Astrocyte of the cerebellum (primary cell): ENCODE data around the gene SYNE3.

ENCODE experiments used
- DNase-seq: peaks from one replicate; pipeline ENCODE4 v3.0.0-alpha.2; 2011; ENCODE audit warnings: low read depth
- H3K4me3 ChIP-seq: 2 replicates; pipeline ENCODE4 v1.5.1; 2011; ENCODE audit warnings: mild to moderate bottlenecking, low read depth, low read length, moderate library complexity
- in situ Hi-C: cut with HindIII; loops from 2 replicates; pipeline ENCODE4 v1.10.0; 2017; ENCODE audit warnings: low sequenced_read_pairs
- TF ChIP-seq, protein P1 (sequence below): IDR thresholded peaks from 2 replicates; pipeline ENCODE4 v1.5.1; 2012; ENCODE audit warnings: low read length, low read depth, moderate library complexity, mild to moderate bottlenecking; ENCODE audit errors: missing control alignments

Gene SYNE3

DNA sequence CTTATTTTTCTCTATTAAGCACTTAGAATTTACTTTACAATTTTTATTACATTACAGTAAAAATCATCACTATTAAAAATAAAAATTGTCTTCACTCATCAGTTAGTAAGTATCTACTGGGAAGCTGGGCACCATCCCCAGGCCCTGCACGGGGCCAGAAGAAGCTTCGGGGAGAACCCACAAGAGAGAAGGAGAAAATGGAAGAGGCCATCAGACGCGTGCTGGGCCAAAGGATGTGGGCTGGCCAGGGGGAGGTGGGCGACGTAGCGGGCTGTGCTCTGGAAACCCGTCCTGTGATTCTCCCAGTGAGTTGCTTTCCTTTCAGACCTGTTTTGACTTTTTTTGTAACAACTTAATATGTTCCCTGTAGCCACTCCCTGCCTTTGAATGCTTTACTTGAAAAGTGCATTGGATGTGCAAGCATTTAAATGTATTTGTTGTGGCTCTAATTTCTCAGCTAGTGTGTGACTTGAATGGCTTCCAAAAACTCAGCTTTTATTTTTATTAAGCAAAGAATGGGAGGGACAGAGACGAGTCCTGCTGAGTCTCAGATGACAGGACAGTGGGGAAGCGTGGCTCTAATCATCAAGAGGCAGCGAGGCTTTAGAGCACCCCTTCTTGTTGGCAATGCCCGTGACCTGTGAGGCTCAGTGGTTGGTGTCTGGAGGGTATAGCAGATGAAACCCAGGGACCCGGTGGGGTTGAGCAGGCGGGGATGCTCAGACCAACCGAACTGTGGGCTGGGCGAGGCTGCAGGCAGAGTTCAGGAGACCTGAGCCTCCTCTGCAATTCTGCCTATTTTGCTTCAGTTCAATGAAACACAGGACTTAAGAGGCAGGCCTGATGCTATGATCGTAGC is 38.8 kb downstream of the SYNE3 start:
- no peak for DNase-seq
- in situ Hi-C loops, result no loop called here
- TF ChIP-seq, protein P1, sequence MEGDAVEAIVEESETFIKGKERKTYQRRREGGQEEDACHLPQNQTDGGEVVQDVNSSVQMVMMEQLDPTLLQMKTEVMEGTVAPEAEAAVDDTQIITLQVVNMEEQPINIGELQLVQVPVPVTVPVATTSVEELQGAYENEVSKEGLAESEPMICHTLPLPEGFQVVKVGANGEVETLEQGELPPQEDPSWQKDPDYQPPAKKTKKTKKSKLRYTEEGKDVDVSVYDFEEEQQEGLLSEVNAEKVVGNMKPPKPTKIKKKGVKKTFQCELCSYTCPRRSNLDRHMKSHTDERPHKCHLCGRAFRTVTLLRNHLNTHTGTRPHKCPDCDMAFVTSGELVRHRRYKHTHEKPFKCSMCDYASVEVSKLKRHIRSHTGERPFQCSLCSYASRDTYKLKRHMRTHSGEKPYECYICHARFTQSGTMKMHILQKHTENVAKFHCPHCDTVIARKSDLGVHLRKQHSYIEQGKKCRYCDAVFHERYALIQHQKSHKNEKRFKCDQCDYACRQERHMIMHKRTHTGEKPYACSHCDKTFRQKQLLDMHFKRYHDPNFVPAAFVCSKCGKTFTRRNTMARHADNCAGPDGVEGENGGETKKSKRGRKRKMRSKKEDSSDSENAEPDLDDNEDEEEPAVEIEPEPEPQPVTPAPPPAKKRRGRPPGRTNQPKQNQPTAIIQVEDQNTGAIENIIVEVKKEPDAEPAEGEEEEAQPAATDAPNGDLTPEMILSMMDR, result no peak
- H3K4me3 ChIP-seq, result no peak overlapping the region

DNA sequence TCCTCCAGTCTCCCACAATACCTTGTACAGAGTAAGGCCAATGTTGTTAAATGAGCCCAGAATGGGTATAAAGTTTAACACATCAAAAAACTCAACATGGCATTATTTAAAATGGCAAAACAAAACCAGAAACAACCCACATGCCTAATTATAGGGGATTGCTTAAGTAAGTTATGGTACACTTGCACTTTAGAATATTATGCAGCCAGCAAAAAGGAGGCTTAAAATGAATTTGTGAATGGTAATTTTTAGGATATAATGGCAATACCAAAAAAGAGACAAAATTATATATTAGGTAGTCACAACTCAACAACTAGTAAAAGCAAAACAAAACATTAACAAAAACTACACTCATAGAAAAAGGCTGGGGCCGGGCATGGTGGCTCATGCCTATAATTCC is 39.7 kb downstream of the SYNE3 start:
- in situ Hi-C loops, result no loop called here
- TF ChIP-seq, protein P1, result no peak
- DNase-seq, result no peak
- no peak overlapping the region for H3K4me3 ChIP-seq

DNA sequence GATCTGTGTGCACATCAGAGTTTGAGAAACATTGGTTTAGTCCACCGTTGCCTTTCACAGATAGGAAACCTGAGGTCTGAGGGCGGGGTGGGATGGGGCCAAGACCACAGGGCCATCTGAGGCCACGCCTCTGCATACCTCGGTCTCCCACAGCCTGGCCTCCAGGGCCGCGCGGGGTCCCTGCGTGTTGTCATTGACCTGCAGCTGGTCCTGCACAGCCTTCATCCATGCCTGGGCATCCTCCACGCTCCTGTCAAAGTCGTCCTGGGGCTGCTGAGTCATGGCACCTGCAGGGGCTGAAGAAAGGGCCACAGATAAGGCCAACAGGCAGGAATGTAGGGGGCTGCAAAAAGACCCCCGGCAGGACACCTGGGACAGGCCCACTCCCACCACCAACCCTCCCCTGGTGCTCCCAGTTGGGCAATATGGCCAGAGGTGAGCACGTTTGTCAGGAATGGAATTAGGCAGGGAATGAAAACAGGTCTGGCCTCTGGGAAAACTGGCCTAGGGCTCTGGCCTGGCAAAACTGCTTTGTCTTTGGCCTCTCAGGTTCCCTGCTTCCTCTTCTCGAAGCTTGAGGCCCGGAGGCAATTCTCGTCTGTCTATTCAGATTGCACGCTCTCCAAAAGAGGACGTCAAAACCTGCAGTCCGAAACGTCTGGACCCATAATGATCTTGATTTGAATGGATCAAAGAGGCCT is 40.8 kb downstream of the SYNE3 start:
- TF ChIP-seq, protein P1, result no peak
- H3K4me3 ChIP-seq, result no peak overlapping the region
- in situ Hi-C loops, result no loop called here
- no peak for DNase-seq

DNA sequence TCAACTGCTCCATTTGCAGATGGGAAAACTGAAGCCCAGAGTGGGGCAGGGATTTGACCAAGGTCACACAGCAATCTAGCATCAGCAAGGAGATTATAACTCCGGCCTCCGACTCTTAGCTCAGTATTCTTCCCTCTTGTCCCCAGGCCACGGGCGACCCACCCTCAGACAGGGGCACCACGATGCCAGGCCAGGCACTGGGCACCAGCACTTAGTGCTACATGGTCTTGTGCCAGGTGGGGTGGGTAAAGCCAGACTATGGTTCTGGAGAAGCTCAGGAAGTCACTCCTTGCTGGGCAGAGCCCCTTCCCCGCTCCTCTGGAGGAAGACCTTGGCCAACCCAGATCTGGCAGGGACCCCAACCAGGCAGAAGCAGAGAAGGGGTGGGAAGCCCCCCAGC is 41.5 kb downstream of the SYNE3 start:
- DNase-seq, result no peak
- TF ChIP-seq, protein P1, result no peak
- in situ Hi-C loops, result no loop called here
- H3K4me3 ChIP-seq, result no peak overlapping the region

DNA sequence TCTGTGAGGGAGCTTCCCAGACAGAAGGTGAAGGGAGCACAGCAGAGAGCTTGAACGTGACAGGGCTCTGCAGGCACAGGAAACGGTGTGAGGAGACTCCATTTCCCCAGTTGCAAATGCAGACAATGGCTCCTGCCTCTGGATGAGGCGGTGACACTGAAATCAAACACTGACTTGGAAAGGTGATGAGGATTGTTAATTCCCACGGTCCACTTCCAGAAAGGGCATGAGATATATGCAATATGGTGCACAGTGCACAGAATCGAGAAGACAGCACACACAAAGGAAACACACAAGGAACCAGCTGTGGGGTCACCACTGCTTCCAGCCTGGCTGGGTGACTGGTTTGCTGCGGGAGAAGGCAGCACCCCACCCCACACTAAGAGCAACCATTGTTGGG is 42.0 kb downstream of the SYNE3 start:
- TF ChIP-seq, protein P1, result no peak
- no peak overlapping the region for H3K4me3 ChIP-seq
- in situ Hi-C loops, result no loop called here
- no peak for DNase-seq

DNA sequence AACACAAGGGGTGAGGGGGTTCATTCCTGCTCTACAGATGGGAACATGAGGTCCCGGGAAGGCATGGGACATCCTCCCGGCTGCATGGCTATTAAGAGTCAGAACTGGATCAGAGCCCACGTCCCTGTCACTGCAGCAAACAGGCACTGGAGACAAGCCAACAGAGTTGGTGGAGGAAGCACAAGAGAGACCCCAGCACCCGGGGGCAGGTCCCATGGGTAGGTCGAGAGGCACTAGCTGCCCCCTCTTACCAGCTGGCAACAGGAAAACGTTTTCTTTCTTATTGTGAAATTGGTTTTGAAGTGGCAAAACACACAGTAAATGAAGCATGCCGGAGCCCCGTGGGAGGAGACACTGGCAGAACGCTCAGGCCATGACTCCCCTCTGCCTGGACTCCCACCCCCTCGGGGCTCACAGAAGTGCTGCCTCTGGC is 43.6 kb downstream of the SYNE3 start:
- in situ Hi-C loops, result no loop called here
- TF ChIP-seq, protein P1, result no peak
- DNase-seq, result no peak
- no peak overlapping the region for H3K4me3 ChIP-seq
